ENCODE results near the gene CCL27.

- TF ChIP-seq POLR2A (IDR thresholded peaks at IDR 0.05) (no peak), CTCF (IDR thresholded peaks at IDR 0.05) (no peak)
These were observed 26.6 kb upstream of the CCL27 start for GRCh38 chr9:34689116-34689470.

Measured in vagina (tissue), 2 donors.